H1 (cell line): ENCODE data around the gene C17orf50.

Source experiments
- EP300 ChIP-seq, 2 experiments: IDR thresholded peaks; 1 replicate in 1 of 2; 2 replicates in 1 of 2; pipeline ENCODE4 v1.6.1; 2011 to 2012; ENCODE audit warnings: low read depth in 2 of 2, low read length in 2 of 2, mild to moderate bottlenecking in 2 of 2, borderline replicate concordance in 1 of 2, inconsistent platforms in 1 of 2, moderate library complexity in 1 of 2
- EZH2 ChIP-seq: fragments of 200-600 bp; sonication (generic); IDR thresholded peaks from 2 replicates; pipeline ENCODE4 v1.7.1; 2012; ENCODE audit warnings: low read depth, mild to moderate bottlenecking, moderate library complexity, low read length, inconsistent platforms; ENCODE audit not compliant: severe bottlenecking
- SIN3A ChIP-seq, 2 experiments: IDR thresholded peaks in 1 of 2; conservative IDR thresholded peaks in 1 of 2; 2 replicates each; pipeline ENCODE4 v1.6.1; 2011 to 2012; ENCODE audit warnings: low read length in 2 of 2, improper control_type of control experiment in 1 of 2, low read depth in 1 of 2, mild to moderate bottlenecking in 1 of 2
- TF ChIP-seq, protein P1 (sequence below), 3 experiments: IDR thresholded peaks; 1 replicate in 2 of 3; 2 replicates in 1 of 3; pipeline versions ENCODE4 v1.5.1 to v1.6.1; 2011; ENCODE audit warnings: low read length in 3 of 3, mild to moderate bottlenecking in 3 of 3, inconsistent platforms in 2 of 3, low read depth in 1 of 3, moderate library complexity in 1 of 3; ENCODE audit not compliant: insufficient read depth in 1 of 3; ENCODE audit errors: control extremely low read depth in 1 of 3
- TF ChIP-seq, protein P2 (sequence below): IDR thresholded peaks from 2 replicates; pipeline ENCODE4 v1.6.1; 2012; ENCODE audit warnings: low read length, inconsistent platforms
- TF ChIP-seq, protein P3 (sequence below): IDR thresholded peaks from 2 replicates; pipeline ENCODE4 v1.6.1; 2012; ENCODE audit warnings: inconsistent platforms

DNA sequence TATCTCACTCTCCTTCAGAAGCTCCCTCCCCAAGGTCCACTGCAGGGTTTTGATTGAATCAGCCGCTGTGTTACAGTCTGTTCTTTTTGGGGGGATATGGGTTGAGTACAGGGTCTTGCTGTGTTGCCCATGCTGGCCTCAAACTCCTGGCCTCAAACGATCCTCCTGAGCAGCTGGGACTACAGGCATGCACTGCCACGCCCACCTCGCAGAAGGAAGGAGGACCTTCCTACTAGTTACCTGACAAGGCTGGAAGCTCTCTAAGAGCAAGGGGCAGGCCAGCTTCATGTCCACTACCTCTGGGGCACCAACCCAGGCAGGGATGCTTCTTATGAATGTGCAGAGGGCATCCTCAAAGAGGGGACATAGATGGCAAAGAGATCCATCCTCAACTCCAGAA is 36.7 kb downstream of the C17orf50 start:
- TF ChIP-seq, protein P1, sequence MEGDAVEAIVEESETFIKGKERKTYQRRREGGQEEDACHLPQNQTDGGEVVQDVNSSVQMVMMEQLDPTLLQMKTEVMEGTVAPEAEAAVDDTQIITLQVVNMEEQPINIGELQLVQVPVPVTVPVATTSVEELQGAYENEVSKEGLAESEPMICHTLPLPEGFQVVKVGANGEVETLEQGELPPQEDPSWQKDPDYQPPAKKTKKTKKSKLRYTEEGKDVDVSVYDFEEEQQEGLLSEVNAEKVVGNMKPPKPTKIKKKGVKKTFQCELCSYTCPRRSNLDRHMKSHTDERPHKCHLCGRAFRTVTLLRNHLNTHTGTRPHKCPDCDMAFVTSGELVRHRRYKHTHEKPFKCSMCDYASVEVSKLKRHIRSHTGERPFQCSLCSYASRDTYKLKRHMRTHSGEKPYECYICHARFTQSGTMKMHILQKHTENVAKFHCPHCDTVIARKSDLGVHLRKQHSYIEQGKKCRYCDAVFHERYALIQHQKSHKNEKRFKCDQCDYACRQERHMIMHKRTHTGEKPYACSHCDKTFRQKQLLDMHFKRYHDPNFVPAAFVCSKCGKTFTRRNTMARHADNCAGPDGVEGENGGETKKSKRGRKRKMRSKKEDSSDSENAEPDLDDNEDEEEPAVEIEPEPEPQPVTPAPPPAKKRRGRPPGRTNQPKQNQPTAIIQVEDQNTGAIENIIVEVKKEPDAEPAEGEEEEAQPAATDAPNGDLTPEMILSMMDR (IDR thresholded peaks at IDR 0.05; ENCODE audit: control extremely low read depth in 1 of 3, insufficient read depth in 1 of 3, low read depth in 1 of 3, low read length in 3 of 3), result no peak
- TF ChIP-seq, protein P2, sequence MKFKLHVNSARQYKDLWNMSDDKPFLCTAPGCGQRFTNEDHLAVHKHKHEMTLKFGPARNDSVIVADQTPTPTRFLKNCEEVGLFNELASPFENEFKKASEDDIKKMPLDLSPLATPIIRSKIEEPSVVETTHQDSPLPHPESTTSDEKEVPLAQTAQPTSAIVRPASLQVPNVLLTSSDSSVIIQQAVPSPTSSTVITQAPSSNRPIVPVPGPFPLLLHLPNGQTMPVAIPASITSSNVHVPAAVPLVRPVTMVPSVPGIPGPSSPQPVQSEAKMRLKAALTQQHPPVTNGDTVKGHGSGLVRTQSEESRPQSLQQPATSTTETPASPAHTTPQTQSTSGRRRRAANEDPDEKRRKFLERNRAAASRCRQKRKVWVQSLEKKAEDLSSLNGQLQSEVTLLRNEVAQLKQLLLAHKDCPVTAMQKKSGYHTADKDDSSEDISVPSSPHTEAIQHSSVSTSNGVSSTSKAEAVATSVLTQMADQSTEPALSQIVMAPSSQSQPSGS, result no peak
- TF ChIP-seq EP300 (IDR thresholded peaks at IDR 0.05; ENCODE audit: borderline replicate concordance in 1 of 2, low read depth in 2 of 2, low read length in 2 of 2) (no peak), EZH2 (no peak), SIN3A (conservative IDR thresholded peaks at IDR 0.05 in 1 of 2, IDR thresholded peaks at IDR 0.05 in 1 of 2; ENCODE audit: low read depth in 1 of 2, low read length in 2 of 2) (no peak)
- TF ChIP-seq, protein P3, sequence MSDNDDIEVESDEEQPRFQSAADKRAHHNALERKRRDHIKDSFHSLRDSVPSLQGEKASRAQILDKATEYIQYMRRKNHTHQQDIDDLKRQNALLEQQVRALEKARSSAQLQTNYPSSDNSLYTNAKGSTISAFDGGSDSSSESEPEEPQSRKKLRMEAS, result no peak
